SK-N-SH (cell line): ENCODE results near the gene IPO4. TPM values are rescaled to one million over a fixed set of nuclear protein-coding genes. Genes with fewer than 3 reads are reported as not detected.

ENCODE experiments used
- CTCF ChIA-PET: fragments of 300-600, 350-600 bp; formaldehyde crosslinking; extraction: SDS; loops from one replicate; lab custom pipeline; 2021; lab: Yijun Ruan, JAX
- POLR2A ChIA-PET: fragments of 350-600 bp; sonication (Branson Sonifier 250); formaldehyde crosslinking; extraction: SDS; loops from one replicate; lab custom pipeline; 2020; ENCODE audit warnings: antibody characterized with exemption, inconsistent platforms; lab: Yijun Ruan, JAX
- DNase-seq: peaks from one replicate; pipeline ENCODE4 v3.0.0; 2012
- H2AFZ ChIP-seq: fragments of 200-600 bp; sonication (generic); 2 replicates; pipeline ENCODE4 v1.8.1; 2016; ENCODE audit warnings: antibody characterized with exemption, mild to moderate bottlenecking, low read depth
- H3F3A ChIP-seq: fragments of 200-600 bp; sonication (generic); replicated peaks from 2 replicates; pipeline ENCODE3; 2016; ENCODE audit warnings: antibody characterized with exemption, mild to moderate bottlenecking; ENCODE audit not compliant: insufficient read depth
- H3K27ac ChIP-seq, 2 experiments: fragments of 200-500 bp in 1 of 2; fragments of 200-600 bp in 1 of 2; sonication (Bioruptor generic) in 1 of 2; sonication (generic), shearing (Covaris generic) in 1 of 2; 2 replicates each; pipeline versions ENCODE4 v1.5.1 to v1.6.1; 2014 to 2016; ENCODE audit warnings: low read depth in 2 of 2, inconsistent platforms in 1 of 2, low read length in 1 of 2, mild to moderate bottlenecking in 1 of 2, mixed read lengths in 1 of 2
- H3K27me3 ChIP-seq: fragments of 200-600 bp; sonication (generic), shearing (Covaris generic); 2 replicates; pipeline ENCODE4 v1.6.1; 2016; ENCODE audit warnings: mixed run types; ENCODE audit not compliant: insufficient read depth
- H3K36me3 ChIP-seq, 2 experiments: fragments of 200-500 bp in 1 of 2; fragments of 200-600 bp in 1 of 2; sonication (Bioruptor generic) in 1 of 2; sonication (generic) in 1 of 2; replicated peaks in 1 of 2; 2 replicates each; pipeline versions ENCODE3 to v1.5.1; 2014 to 2016; ENCODE audit warnings: low read length in 1 of 2, mild to moderate bottlenecking in 1 of 2; ENCODE audit not compliant: insufficient read depth in 2 of 2, control insufficient read depth in 1 of 2
- H3K4me1 ChIP-seq, 2 experiments: fragments of 200-500 bp in 1 of 2; fragments of 200-600 bp in 1 of 2; sonication (Bioruptor generic) in 1 of 2; sonication (generic), shearing (Covaris generic) in 1 of 2; 2 replicates each; pipeline versions ENCODE4 v1.5.1 to v1.6.1; 2014 to 2016; ENCODE audit warnings: low read depth in 1 of 2, low read length in 1 of 2, mixed run types in 1 of 2; ENCODE audit not compliant: insufficient read depth in 2 of 2, control insufficient read depth in 1 of 2
- H3K4me2 ChIP-seq: fragments of 200-600 bp; sonication (generic), shearing (Covaris generic); 2 replicates; pipeline ENCODE4 v1.6.1; 2017; ENCODE audit warnings: mixed run types
- H3K4me3 ChIP-seq, 2 experiments: fragments of 200-500 bp in 1 of 2; fragments of 200-600 bp in 1 of 2; sonication (Bioruptor generic) in 1 of 2; sonication (generic), shearing (Covaris generic) in 1 of 2; 2 replicates each; pipeline versions ENCODE4 v1.5.1 to v1.8.1; 2014 to 2016; ENCODE audit warnings: low read depth in 2 of 2, inconsistent platforms in 1 of 2, low read length in 1 of 2, mild to moderate bottlenecking in 1 of 2, mixed read lengths in 1 of 2, moderate library complexity in 1 of 2
- H3K79me2 ChIP-seq: fragments of 200-600 bp; sonication (generic); 2 replicates; pipeline ENCODE4 v1.8.1; 2017; ENCODE audit warnings: mild to moderate bottlenecking; ENCODE audit not compliant: insufficient read depth
- H3K9ac ChIP-seq: fragments of 200-600 bp; sonication (generic); 2 replicates; pipeline ENCODE4 v1.6.1; 2017; ENCODE audit warnings: mixed run types
- H3K9me2 ChIP-seq: fragments of 200-600 bp; sonication (generic); 2 replicates; pipeline ENCODE4 v1.6.1; 2017; ENCODE audit warnings: mixed run types
- H3K9me3 ChIP-seq: fragments of 200-600 bp; sonication (generic); 2 replicates; pipeline ENCODE4 v1.6.1; 2017; ENCODE audit warnings: mixed run types, mild to moderate bottlenecking, moderate library complexity
- H4K20me1 ChIP-seq: fragments of 200-600 bp; sonication (generic); 2 replicates; pipeline ENCODE4 v1.6.1; 2017; ENCODE audit warnings: mild to moderate bottlenecking, mixed run types; ENCODE audit not compliant: insufficient read depth
- ELF1 ChIP-seq: IDR thresholded peaks from 2 replicates; pipeline ENCODE4 v1.4.0; 2012
- FOXM1 ChIP-seq: IDR thresholded peaks from 2 replicates; pipeline ENCODE4 v1.4.0; 2012; ENCODE audit warnings: low read depth, mild to moderate bottlenecking
- GATA2 ChIP-seq: sonication (generic); formaldehyde crosslinking; IDR thresholded peaks from 2 replicates; pipeline ENCODE4 v1.5.0; 2020; ENCODE audit warnings: mild to moderate bottlenecking, missing genetic modification reagents
- PBX3 ChIP-seq: IDR thresholded peaks from 2 replicates; pipeline ENCODE4; 2012
- POLR2AphosphoS5 ChIP-seq: IDR thresholded peaks from 2 replicates; pipeline ENCODE4 v1.6.1; 2012; ENCODE audit warnings: low read depth, low read length
- RXRA ChIP-seq: IDR thresholded peaks from 2 replicates; pipeline ENCODE4 v1.4.0; 2012; ENCODE audit warnings: low read depth, mild to moderate bottlenecking, borderline replicate concordance
- TAF1 ChIP-seq: IDR thresholded peaks from 2 replicates; pipeline ENCODE4 v1.6.1; 2012; ENCODE audit warnings: low read depth, mild to moderate bottlenecking, low read length, moderate library complexity, borderline replicate concordance
- USF2 ChIP-seq: fragments of 150-350 bp; IDR thresholded peaks from 2 replicates; pipeline ENCODE4 v1.6.1; 2017; ENCODE audit warnings: antibody characterized with exemption, low read length, low read depth, borderline replicate concordance
- ZBTB33 ChIP-seq: IDR thresholded peaks from 2 replicates; pipeline ENCODE4 v1.4.0; 2012; ENCODE audit warnings: low read depth, borderline replicate concordance
- WGBS: methylation state at CpG from one replicate; pipeline ENCODE4 v1.1.6; 2017; ENCODE audit warnings: low lambda C conversion rate; 5-methylcytosine and 5-hydroxymethylcytosine counted together
- polyA plus RNA-seq, 3 experiments: library from polyadenylated mRNA; depleted of rRNA; stranded (reverse); fragments of >200 nt; gene quantifications; 2 replicates each; pipeline ENCODE4 v1.2.3, GENCODE V29; 2012
- TF ChIP-seq, protein P1 (sequence below): IDR thresholded peaks from 2 replicates; pipeline ENCODE4 v1.6.1; 2012; ENCODE audit warnings: mild to moderate bottlenecking, low read depth, low read length, moderate library complexity
- TF ChIP-seq, protein P2 (sequence below): IDR thresholded peaks from 2 replicates; pipeline ENCODE4 v1.4.0; 2012; ENCODE audit warnings: low read depth

The IPO4 gene
- polyA plus RNA-seq, 1 of the 3 experiments (the other 2 are of a cell fraction) = 61.3 TPM

GRCh38 chr14:24137529-24138395 lies 50.9 kb downstream of the IPO4 start:
- H3K4me3 ChIP-seq = 0 out of 4 replicates have a peak overlapping the region, but pooled peaks of 1 of the 2 experiments have one; percentile 82
- peak overlapping the region in 1 of 2 experiments; percentile 11; a peak in 1 of 4 replicates for H3K27ac ChIP-seq
- peaks cover 21 to 24% of the 10 kb centered on the region in 2 experiments for H3K36me3 ChIP-seq
- 0 out of 2 replicates have a peak, but pooled peaks have one; percentile 14 for TF ChIP-seq POLR2AphosphoS5
- no peak for TF ChIP-seq TAF1
- TF ChIP-seq, protein P1, sequence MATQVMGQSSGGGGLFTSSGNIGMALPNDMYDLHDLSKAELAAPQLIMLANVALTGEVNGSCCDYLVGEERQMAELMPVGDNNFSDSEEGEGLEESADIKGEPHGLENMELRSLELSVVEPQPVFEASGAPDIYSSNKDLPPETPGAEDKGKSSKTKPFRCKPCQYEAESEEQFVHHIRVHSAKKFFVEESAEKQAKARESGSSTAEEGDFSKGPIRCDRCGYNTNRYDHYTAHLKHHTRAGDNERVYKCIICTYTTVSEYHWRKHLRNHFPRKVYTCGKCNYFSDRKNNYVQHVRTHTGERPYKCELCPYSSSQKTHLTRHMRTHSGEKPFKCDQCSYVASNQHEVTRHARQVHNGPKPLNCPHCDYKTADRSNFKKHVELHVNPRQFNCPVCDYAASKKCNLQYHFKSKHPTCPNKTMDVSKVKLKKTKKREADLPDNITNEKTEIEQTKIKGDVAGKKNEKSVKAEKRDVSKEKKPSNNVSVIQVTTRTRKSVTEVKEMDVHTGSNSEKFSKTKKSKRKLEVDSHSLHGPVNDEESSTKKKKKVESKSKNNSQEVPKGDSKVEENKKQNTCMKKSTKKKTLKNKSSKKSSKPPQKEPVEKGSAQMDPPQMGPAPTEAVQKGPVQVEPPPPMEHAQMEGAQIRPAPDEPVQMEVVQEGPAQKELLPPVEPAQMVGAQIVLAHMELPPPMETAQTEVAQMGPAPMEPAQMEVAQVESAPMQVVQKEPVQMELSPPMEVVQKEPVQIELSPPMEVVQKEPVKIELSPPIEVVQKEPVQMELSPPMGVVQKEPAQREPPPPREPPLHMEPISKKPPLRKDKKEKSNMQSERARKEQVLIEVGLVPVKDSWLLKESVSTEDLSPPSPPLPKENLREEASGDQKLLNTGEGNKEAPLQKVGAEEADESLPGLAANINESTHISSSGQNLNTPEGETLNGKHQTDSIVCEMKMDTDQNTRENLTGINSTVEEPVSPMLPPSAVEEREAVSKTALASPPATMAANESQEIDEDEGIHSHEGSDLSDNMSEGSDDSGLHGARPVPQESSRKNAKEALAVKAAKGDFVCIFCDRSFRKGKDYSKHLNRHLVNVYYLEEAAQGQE = no peak
- TF ChIP-seq USF2 = no peak
- TF ChIP-seq, all 33 proteins: peak for 1
- Histone ChIP-seq H2AFZ (no peak overlapping the region), H3F3A (peaks cover 15% of the 10 kb centered on the region), H4K20me1 (no peaks in the 10 kb centered on the region), H3K4me1 (peaks cover 6 to 36% of the 10 kb centered on the region in 2 experiments; a peak in 3 of 4 replicates), H3K79me2 (peaks cover 37% of the 10 kb centered on the region), H3K27me3 (no peaks in the 10 kb centered on the region), H3K9me3 (no peaks in the 10 kb centered on the region), H3K4me2 (peak overlapping the region; percentile 82; the same call in 1 of the 2 replicates), H3K9me2 (no peaks in the 10 kb centered on the region), H3K9ac (no peak overlapping the region)
- no peak for DNase-seq
- ChIA-PET POLR2A (interaction anchor here (0.6 to 3.0 kb wide), 6 partner anchors 9 to 1262 kb away, joined by 3 to 21 read pairs (median 5); partner anchors contain the start of genes DCAF11, IRF9, NRL and PSME2), CTCF (interaction anchor here (0.7 to 4.7 kb wide), 5 partner anchors 9 to 47 kb away, joined by 3 to 22 read pairs (median 3); partner anchors contain the start of genes IRF9, PCK2 and RNF31)
- WGBS = 92% methylated on average over 8 of the region's 8 CpGs

DNA sequence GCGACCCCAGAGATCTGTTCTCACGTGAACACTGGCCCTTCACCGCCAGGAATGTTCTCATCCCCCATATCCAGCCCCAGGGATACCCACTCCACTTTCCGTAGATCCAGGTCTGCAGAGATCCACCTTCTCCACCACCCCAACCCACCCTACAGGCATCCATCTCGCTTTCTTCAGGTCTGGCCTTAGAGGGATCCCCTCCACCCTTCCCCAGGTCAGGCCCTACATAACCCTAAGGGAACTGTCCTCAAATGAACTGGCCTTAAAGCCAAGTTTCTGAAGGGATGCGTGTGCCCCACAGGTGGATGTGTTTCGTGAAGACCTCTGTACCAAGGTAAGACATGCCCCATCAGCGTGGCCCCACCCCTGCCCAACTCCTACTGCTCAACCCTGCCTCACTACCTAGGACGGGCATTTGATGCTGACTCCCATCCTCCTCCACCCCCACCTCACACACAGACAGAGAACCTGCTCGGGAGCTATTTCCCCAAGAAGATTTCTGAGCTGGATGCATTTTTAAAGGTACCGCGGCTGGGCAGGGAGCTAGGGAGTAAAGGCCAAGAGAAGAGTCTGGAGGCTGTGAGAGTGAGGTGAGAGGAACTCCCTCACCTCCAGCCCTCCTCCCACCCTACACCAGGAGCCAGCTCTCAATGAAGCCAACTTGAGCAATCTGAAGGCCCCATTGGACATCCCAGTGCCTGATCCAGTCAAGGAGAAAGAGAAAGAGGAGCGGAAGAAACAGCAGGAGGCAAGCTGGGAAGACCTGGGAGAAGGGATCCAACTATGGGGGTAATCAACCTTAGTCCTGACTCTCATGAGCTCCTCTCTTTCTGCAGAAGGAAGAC lies 51.7 kb downstream of the IPO4 start:
- Histone ChIP-seq H3K27me3 (no peaks in the 10 kb centered on the region), H3K4me3 (peak overlapping the region; percentile 82 to 91), H3K4me1 (peaks cover 6 to 31% of the 10 kb centered on the region in 2 experiments; a peak in 3 of 4 replicates), H3F3A (peaks cover 10% of the 10 kb centered on the region), H3K9me2 (no peaks in the 10 kb centered on the region), H3K9me3 (no peaks in the 10 kb centered on the region), H3K79me2 (peaks cover 33% of the 10 kb centered on the region), H2AFZ (no peak overlapping the region), H3K36me3 (peaks cover 21 to 24% of the 10 kb centered on the region in 2 experiments), H3K9ac (peak overlapping the region; percentile 94), H3K4me2 (peak overlapping the region; percentile 82), H4K20me1 (no peaks in the 10 kb centered on the region), H3K27ac (peak overlapping the region in 1 of 2 experiments; percentile 64; a peak in 1 of 4 replicates)
- ChIA-PET POLR2A (interaction anchor here (0.6 to 3.0 kb wide), 7 partner anchors 8 to 1261 kb away, joined by 3 to 21 read pairs (median 5); partner anchors contain the start of genes DCAF11, IRF9, NRL and PSME2), CTCF (interaction anchor here (0.7 to 4.7 kb wide), 6 partner anchors 11 to 46 kb away, joined by 3 to 22 read pairs (median 4); partner anchors contain the start of genes DCAF11, IRF9, NRL and PCK2)
- 49% methylated on average over 13 of the region's 13 CpGs for WGBS
- no peak for DNase-seq
- TF ChIP-seq ZBTB33 (no peak), PBX3 (no peak), ELF1 (no peak), USF2 (no peak), RXRA (no peak), GATA2 (CRISPR knock-in tag) (no peak), POLR2AphosphoS5 (no peak), FOXM1 (no peak)
- TF ChIP-seq, protein P2, sequence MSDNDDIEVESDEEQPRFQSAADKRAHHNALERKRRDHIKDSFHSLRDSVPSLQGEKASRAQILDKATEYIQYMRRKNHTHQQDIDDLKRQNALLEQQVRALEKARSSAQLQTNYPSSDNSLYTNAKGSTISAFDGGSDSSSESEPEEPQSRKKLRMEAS = no peak
